Measurements from ENCODE around the gene GDPD4.

The GDPD4 gene

GRCh38 chr11:77299528-77299993, 1.9 kb downstream of the GDPD4 start:
- no peak overlapping the region for H3K4me3 ChIP-seq (ENCODE audit: low read depth, low read length)
- no peak for TF ChIP-seq CTCF (IDR thresholded peaks at IDR 0.05; ENCODE audit: low read depth, low read length, missing control alignments)
- DNase-seq (ENCODE audit: low read depth), result no peak

GRCh38 chr11:77294040-77294439, 7.4 kb downstream of the GDPD4 start:
- no peak for DNase-seq (ENCODE audit: low read depth)
- no peak overlapping the region for H3K4me3 ChIP-seq (ENCODE audit: low read depth, low read length)
- no peak for TF ChIP-seq CTCF (IDR thresholded peaks at IDR 0.05; ENCODE audit: low read depth, low read length, missing control alignments)

- H3K4me3 ChIP-seq (ENCODE audit: low read depth, low read length), result no peak overlapping the region
- TF ChIP-seq CTCF (IDR thresholded peaks at IDR 0.05; ENCODE audit: low read depth, low read length, missing control alignments), result no peak
- no peak for DNase-seq (ENCODE audit: low read depth)
These were observed 11.7 kb downstream of the GDPD4 start for GRCh38 chr11:77289737-77290136.

GRCh38 chr11:77287615-77288273, 13.7 kb downstream of the GDPD4 start:
- TF ChIP-seq CTCF (IDR thresholded peaks at IDR 0.05; ENCODE audit: low read depth, low read length, missing control alignments), result no peak
- H3K4me3 ChIP-seq (ENCODE audit: low read depth, low read length), result no peak overlapping the region
- no peak for DNase-seq (ENCODE audit: low read depth)

- no peak for DNase-seq (ENCODE audit: low read depth)
- H3K4me3 ChIP-seq (ENCODE audit: low read depth, low read length), result no peak overlapping the region
- TF ChIP-seq CTCF (IDR thresholded peaks at IDR 0.05; ENCODE audit: low read depth, low read length, missing control alignments), result no peak
These were observed 14.3 kb downstream of the GDPD4 start for GRCh38 chr11:77287136-77287535.

- TF ChIP-seq CTCF (IDR thresholded peaks at IDR 0.05; ENCODE audit: low read depth, low read length, missing control alignments), result no peak
- H3K4me3 ChIP-seq (ENCODE audit: low read depth, low read length), result no peak overlapping the region
- DNase-seq (ENCODE audit: low read depth), result no peak
These were observed 16.7 kb downstream of the GDPD4 start for GRCh38 chr11:77284476-77285468.

Data from GM12864 (cell line).